GM18526 (cell line): ENCODE results near the gene AQP11.

ENCODE experiments used
- POLR2A ChIP-seq: IDR thresholded peaks from 3 replicates; pipeline ENCODE4 v1.6.1; 2011; ENCODE audit not compliant: insufficient read length; ENCODE audit errors: extremely low read depth

Gene AQP11

DNA sequence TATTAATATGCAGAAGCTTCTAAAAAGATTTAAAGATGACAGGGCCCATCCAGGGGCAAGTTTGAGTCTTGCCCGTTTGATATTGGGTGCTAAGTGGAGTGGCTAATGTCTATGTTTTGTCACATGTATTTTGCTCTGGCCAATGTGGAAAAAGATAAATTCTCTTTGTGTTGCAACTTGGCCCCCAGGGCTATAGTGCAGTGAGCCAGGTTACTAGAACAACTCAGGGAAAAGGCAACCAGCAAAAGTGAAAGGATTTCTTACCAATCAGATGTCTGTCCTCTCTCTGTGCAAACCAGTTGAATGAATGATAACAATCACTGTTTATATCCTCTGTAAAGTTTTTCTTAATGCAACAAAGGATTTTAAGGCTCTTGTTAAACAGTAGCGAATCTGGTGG lies 52.5 kb downstream of the AQP11 start:
- no peak for TF ChIP-seq POLR2A

- no peak for TF ChIP-seq POLR2A
These were observed 55.1 kb downstream of the AQP11 start for GRCh38 chr11:77644887-77645286.

GRCh38 chr11:77647654-77648305 lies 58.0 kb downstream of the AQP11 start:
- TF ChIP-seq POLR2A = no peak

DNA sequence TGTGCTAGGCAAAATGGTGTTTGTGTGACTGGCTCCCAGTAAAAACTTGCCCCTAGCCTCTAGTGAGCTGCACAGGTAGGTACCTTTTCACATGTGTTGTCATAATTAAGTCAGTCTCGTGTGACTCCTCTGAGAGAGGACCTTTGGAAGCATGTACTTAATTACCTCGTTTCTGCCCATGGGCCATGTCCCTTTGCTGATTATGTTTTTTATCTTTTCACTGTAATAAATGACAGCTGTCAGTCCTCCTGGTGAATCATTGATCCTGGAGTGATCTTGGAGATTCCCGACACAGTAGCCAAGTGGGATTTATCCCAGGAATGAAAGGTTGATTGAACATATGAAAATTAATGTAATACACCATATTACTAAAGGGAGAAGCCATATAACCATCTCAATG lies 60.4 kb downstream of the AQP11 start:
- TF ChIP-seq POLR2A = no peak

- TF ChIP-seq POLR2A = no peak
These were observed 65.1 kb downstream of the AQP11 start for GRCh38 chr11:77654770-77655434.

GRCh38 chr11:77656362-77656761 lies 66.6 kb downstream of the AQP11 start:
- TF ChIP-seq POLR2A = no peak

- no peak for TF ChIP-seq POLR2A
These were observed 68.7 kb downstream of the AQP11 start for GRCh38 chr11:77658213-77659013.
